ENCODE data around the gene MLIP.

- no peak for TF ChIP-seq POLR2AphosphoS5 (IDR thresholded peaks at IDR 0.05; ENCODE audit: low read depth, low read length)
- TF ChIP-seq CTCF (IDR thresholded peaks at IDR 0.05): no peak
These were observed 14.2 kb downstream of the MLIP start for GRCh38 chr6:54125493-54125892.
